ENCODE data around the gene NPAS1.

NPAS1 gene

DNA sequence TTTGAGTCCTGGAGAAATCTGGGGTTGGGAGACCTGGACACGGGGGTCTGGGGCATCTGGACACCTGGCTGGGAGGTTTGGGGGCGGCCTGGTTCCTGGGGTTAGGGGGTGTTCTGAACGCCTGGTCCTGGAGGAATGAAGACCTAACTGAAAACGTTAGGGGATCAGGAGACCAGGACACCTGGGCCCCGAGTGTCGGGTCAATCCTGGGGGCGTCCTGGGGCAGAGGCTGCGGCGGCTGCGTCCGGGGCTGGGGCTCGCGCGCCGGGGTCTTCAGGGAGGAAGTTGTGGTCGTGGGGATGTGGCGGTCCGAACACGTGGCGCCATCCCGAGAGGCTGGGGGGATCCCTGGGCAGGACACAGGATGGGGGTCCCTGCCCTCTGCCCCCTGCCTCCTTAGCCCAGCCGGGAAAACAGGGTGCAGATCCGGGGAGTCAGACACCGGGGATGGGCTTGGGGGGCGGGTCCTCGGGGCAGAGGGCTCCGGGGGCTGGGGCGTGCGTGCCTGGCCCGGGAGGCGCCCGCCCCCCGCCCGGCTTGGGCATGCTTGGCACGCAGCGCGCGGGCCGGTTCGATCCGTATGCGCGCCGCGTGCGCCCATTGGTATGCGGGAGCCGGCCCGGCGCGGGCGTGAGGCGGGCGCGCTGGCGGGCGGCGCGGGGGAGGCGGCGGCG, 632 bp downstream of the NPAS1 start:
- no peak for DNase-seq (ENCODE audit: low read depth in 2 of 2)

DNA sequence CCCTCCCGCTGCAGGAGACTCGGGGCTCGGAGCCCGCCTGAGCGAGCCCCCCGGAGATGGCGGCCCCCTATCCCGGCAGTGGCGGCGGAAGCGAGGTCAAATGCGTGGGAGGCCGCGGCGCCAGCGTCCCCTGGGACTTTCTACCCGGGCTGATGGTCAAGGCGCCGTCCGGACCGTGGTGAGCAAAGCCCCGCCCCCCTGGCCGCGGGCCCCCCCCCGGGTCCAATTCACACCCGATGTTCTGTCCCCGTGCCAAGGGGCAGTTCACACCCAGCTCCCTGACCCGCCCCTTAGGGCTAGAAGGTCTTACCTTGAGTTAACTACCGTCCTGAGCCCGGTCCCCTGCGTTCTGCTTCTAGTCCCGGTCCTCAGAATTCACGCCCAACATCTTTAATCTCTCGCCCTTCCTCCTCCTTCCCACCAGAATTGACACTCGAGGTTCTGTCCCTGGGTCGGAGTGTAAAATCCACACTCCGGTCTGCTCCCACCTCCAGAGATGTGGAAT, 1.4 kb downstream of the NPAS1 start:
- no peak for DNase-seq (ENCODE audit: low read depth in 2 of 2)

DNA sequence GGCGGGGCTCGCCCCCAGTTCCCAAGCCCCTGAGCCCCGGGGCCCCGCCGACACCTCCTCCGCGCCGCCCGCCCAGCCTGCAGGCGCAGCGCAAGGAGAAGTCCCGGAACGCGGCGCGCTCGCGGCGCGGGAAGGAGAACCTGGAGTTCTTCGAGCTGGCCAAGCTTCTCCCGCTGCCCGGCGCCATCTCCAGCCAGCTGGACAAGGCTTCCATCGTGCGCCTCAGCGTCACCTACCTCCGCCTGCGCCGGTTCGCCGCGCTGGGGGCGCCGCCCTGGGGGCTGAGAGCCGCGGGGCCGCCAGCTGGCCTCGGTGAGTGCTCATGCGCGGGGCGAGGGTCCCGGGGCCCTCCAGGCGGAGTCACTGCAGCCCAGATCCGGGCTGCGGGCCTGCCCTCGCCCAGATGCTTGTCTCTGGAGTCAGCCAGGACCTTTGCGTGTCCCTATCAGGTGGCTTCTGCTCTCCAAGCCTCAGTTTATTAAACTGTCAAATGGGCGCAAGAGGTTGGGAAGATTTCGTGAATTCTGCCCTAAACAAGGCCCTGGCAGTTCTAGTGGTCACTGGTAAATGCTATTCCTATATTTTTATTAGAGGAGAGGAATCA, 2.0 kb downstream of the NPAS1 start:
- DNase-seq (ENCODE audit: low read depth in 2 of 2): no peak

DNA sequence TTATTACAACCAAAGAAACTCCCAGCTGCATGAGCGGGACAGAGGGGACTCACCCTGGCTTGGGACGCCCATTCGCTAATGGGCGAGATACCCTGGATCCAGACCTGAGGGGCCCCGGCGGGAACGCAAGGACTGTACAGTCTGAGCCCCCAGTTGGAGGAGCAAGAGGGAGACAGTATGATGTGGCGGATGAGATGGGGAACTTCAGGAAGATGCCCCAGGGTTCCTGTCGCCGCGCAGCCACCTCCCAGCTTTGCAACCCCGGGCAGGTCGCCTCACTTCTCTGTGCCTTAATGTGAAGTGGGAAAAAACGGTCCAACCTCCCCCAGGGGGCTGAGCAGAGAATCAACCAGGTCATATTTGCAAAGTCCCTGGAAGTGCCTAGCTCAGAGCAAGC, 2.5 kb downstream of the NPAS1 start:
- no peak for DNase-seq (ENCODE audit: low read depth in 2 of 2)

DNA sequence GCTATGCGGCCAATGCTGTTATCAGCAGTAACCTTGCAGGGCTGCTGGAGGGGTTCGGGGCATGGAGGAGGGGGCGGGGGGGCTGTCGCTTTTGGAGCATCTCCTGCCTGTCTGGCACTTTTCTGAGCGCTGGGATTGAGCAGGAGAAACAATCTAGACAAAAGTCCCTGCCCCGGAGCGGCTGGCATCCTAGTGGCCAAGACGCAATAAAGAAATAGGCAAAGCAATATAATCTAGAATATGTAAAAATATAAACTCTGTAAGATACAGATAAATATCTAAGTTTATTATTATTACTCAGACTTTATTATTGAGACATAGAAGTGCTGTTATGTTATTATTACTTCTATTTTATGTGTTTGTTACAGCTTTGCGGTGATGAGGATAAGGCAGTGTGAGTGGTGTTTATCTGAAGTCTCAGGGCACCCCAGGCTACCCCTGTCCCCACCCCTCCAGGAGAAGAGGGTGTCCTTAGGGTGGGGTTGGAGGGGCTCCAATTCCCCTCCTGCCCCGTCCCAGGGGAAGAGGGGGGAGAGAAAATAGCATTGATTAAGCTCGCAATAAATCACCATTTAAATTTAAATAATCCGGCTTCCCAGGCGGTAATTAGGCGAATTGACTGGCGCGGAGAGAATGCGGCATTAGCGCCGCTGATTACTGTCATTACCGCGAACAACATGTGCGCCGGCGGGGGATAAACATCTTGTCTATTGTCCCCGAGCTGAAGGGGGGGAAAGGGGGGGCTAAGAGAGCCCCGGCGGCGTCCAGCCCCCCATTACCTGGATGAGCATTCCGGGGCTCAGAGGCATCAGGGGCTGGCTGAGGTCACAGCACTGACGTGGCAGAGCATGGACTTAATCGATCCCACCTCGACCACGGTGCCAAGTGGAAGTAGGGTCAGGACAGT, 3.2 kb downstream of the NPAS1 start:
- DNase-seq (ENCODE audit: low read depth in 2 of 2): no peak

- no peak for DNase-seq (ENCODE audit: low read depth in 2 of 2)
These were observed 3.8 kb downstream of the NPAS1 start for GRCh38 chr19:47023448-47023794.

DNA sequence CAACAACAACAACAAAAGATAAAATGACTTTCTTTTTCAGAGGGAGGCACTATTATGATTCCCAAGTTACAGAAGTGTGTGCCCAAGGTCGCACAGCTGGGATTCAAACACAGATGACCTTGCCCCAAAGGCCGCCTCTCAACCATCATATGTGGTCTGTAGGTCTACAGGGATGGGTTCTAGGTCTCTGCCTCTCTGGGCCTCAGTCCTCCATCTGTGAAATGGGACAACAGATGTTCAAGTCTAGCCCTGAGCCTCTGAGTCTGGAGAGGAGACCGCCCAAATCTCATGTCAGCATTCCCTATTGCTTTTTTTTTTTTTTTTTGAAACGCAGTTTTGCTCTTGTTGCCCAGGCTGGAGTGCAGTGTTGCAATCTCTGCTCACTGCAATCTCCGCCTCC, 4.9 kb downstream of the NPAS1 start:
- no peak for DNase-seq (ENCODE audit: low read depth in 2 of 2)

DNA sequence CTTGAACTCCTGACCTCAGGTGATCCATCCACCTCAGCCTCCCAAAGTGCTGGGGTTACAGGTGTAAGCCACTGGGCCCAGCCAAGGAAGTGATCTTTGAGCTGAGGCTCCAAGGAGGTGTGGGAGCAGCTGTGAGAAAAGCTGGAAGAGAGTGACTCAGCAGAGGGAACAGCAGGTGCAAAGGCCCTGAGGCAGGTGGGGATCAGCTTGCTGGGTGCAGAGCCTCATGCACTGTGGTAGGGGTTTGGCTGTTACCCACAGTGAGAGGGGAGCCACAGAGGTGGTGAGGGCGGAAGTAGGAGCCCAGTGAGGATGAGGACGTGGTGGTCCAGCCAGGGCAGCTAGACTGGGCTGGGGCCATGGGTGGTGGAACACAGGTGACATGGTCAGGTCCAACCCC, 6.5 kb downstream of the NPAS1 start:
- no peak for DNase-seq (ENCODE audit: low read depth in 2 of 2)

DNA sequence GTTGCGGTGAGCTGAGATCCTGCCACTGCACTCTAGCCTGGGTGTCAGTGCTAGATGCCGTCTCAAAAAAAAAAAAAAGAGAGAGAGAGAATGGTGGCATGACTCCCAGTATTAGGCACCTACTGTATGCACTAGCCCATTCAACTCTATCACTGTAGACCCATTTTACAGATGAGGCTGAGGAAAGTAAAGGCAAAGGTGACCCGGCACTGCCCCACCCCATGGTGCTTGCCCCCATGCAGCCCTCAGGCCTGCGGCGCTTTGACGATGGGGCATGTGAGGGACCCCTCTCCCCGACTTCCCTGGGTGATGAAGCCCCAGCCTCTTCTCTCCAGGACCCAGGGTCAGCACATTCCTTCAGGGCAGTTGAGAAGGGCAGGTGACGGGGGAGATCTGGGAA, 7.3 kb downstream of the NPAS1 start:
- DNase-seq (ENCODE audit: low read depth in 2 of 2): no peak

- DNase-seq (ENCODE audit: low read depth in 2 of 2): no peak
These were observed 8.0 kb downstream of the NPAS1 start for GRCh38 chr19:47027586-47028088.

- DNase-seq (ENCODE audit: low read depth in 2 of 2): no peak
These were observed 8.6 kb downstream of the NPAS1 start for GRCh38 chr19:47028195-47028601.

GRCh38 chr19:47032171-47032811, 12.7 kb downstream of the NPAS1 start:
- DNase-seq (ENCODE audit: low read depth in 2 of 2): peak; percentile 44 to 47

DNA sequence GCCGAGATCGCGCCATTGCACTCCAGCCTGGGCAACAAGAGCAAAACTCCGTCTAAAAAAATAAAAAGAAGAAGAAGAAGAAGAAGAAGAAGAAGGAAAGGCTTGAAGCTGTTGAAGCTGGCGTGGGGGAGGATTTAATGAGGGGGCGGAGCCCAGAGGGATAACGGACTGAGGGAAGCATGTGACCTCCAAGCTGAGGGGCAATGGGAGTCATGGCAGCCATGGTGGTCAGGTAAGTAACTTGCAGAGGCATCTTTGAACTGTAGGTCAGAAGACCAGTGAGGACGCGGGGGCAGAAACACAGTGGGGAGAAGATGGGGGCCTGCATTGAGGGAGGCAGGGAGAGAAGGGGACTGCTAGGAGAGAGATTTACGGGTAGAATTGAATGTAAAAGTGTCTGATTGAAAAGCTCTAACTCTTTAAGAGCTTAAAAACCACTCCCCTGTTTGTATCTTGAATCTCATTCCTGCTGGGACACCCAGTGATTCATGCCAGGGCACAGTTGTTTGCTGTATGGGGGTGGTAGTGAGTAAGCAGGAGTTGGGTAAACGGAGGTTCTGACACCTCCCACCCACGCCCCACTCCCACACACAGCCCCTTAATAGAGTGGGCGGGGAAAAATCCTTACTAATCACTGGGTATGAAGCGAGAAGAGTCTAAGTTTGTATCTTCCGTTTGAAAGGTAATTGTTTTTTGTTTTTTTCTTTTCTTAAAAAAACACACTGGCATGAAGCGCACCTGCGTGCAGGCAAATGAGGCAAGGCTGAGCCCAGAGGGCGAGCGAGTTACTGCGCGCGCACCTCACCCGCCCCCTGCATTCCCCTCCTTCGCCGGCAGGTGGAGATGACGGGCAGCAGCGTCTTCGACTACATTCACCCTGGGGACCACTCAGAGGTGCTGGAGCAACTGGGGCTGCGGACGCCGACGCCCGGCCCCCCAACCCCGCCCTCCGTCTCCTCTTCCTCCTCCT, 15.8 kb downstream of the NPAS1 start:
- DNase-seq (ENCODE audit: low read depth in 2 of 2): peak; percentile 88 to 97

DNA sequence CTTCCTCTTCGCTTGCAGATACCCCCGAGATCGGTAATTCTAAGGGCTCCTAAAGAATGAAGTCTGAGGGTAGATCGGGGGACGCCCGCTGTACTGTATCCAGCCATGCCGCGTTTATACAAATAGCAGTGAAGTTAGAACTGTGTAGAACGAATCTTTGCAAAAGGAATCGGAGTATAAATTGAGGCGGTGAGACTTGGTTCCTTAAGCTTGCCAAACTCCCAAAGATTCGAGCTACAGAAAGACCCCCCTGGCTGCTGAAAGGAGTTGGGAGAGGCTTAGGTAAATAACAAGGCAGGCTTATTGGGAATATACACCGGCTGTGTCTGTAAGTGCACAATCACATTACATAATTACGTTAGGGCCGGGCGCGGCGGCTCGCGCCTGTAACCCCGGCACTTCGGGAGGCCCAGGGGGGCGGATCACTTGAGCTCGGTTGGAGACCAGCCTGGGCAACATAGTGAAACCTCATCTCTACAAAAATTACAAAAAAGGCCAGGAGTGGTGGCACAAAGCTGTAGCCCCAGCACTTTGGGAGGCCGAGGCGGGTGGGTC, 16.5 kb downstream of the NPAS1 start:
- no peak for DNase-seq (ENCODE audit: low read depth in 2 of 2)

DNA sequence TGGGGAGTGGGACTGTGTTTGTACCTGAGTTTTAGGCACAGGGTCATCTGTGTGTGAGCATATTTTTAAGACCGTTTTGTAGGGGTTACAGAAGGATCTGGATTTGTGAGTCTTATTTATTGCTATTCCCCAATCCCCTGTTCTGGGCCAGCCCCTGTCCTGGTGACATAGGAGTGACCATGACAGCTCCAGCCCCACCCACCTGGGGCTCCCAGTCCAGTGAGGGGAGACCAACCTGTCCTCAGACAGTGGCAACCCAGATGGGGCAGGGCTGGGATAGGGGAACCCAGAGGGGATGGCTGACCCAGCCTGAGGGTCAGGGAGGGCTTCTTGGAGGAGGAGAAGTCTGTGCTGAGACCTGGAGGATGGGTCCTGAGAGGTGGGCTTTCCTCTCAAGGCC, 18.1 kb downstream of the NPAS1 start:
- DNase-seq (ENCODE audit: low read depth in 2 of 2): no peak

DNA sequence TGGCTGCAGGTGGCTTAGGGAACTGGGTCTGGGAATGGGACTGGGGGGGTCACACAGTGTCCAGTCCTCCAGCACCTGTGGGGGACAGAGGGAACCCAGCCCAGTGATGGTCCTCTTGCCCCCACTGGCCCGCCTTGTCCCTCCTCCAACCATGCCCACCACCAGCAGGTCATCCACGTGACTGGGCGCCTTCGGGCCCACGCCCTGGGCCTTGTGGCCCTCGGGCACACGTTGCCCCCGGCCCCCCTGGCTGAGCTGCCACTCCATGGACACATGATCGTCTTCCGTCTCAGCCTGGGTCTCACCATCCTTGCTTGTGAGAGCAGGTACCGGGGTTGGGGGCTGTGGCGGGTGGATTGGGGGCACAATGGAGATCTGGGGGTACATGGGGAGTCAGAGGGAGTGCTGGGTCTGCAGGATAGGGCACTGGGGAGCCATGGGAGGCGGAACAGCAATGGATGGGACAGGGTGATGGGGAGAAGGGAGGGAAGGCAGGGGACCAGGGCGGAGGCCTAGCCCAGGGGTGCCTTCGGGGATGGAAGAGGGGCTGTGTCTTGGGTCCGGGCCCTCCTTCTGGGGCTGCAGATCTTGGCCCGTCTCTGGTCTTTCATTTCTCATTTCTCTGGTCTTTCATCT, 19.7 kb downstream of the NPAS1 start:
- no peak for DNase-seq (ENCODE audit: low read depth in 2 of 2)

DNA sequence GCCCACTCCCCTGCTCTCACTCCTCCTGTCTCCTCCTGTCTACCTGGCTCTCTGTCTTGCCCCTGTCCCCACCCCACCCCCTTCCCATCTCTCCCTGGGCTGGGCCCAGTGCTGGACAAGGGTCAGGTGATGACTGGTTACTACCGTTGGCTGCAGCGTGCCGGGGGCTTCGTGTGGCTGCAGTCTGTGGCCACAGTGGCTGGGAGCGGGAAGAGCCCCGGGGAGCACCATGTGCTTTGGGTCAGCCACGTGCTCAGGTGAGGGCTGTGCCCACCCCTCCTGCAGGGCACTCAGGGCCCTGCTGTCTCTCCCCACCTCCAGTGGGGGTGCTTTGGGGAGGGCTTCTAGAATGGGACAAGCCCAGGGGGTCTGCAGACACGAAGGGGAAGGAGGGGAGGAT, 21.2 kb downstream of the NPAS1 start:
- no peak for DNase-seq (ENCODE audit: low read depth in 2 of 2)

DNA sequence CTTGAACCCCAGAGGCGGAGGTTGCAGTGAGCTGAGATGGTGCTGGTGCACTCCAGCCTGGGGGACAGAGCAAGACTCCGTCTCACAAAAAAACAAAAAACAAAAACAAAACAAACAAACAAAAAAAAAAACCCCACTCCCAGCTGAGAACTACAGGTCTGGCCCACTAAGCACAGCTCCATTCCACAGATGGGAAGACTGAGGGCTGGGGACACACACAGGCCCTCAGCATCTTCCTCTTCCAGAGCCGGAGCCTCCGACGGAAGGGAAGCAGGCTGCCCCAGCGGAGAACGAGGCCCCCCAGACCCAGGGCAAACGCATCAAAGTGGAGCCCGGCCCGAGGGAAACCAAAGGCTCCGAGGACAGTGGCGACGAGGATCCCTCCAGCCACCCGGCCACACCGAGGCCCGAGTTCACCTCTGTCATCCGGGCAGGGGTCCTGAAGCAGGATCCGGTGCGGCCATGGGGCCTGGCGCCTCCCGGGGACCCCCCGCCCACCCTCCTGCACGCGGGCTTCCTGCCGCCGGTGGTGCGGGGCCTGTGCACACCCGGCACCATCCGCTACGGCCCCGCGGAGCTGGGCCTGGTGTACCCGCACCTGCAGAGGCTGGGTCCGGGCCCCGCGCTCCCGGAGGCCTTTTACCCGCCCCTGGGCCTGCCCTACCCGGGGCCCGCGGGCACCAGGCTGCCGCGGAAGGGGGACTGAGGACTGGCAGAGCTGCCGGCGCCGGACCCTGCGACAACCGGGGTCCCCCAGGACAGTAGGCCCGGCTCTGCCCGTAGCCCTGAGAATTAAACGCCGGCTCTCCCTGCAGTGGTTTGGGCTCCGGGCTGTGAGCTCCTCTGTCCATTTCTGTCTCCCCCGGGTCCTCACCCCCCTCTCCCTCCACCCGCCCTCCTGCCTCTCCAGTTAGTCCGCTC, 25.6 kb downstream of the NPAS1 start:
- no peak for DNase-seq (ENCODE audit: low read depth in 2 of 2)

DNA sequence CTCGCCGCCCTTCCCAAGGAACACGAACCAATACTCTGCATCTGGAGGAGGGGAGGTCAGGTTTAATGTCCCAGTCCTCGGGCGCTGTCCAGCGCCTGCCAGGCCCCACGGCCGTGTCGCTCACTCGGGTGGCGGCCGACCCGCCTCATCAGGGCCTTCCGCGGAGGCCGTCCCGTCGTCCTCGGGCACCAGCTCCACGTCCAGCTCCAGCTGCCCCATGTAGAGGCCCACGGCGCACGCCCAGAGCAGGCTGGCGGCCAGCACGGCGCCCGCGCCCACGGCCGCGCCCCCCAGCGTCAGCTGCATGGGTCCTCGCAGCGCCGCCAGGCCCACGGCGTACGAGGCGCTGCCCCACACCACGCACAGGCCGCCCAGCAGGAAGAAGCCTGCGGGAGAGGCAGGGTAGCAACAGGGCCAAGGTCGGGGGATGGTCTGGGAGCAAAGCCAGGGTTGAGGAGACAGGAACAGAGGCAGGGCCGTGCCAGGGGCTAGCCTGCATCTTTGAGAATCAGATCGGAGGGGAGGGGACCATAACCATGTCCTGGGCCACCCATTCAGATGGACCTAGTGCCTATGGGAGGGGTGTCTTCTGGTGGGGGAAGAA, 26.3 kb downstream of the NPAS1 start:
- no peak for DNase-seq (ENCODE audit: low read depth in 2 of 2)

Data from stimulated activated CD8-positive, alpha-beta memory T cell treated with anti-CD3 and anti-CD28 coated beads, Interleukin-2, amount 100 ng/mL, for 48 hours (primary cell).